Activated CD8-positive, alpha-beta memory T cell treated with anti-CD3 and anti-CD28 coated beads, Interleukin-2, amount 50 U/mL, for 24 hours (primary cell): Measurements from ENCODE around the gene GIMAP7.
"Not testable (repeated sequence)": the region's sequence is repeated elsewhere in the genome, so short reads cannot be mapped to it uniquely, and the experiment has no call there.

Experiments used
- DNase-seq: peaks from one replicate; pipeline ENCODE4 v3.0.0-alpha.2; 2020; ENCODE audit errors: extremely low read depth

GIMAP7 gene

DNA sequence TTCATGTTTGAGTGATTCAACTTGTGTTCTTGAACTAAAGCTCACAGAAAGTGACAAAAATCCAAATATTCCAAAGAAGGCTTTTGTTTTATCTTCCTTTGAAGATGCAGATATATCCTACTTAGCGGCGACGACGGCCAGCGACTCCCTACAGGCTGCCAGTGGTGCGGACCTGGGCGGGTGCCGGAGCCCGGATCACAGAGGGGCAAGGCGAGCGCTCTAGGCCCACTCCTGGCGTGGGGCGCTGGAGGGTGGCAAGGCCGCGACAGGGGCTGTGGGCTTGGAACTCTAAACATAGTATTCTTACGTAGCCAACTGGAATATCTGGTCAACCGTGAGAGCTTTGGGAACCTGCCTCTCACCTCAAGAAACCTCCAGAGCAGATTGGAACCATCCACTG, 914 bp upstream of the GIMAP7 start:
- DNase-seq: no peak

DNA sequence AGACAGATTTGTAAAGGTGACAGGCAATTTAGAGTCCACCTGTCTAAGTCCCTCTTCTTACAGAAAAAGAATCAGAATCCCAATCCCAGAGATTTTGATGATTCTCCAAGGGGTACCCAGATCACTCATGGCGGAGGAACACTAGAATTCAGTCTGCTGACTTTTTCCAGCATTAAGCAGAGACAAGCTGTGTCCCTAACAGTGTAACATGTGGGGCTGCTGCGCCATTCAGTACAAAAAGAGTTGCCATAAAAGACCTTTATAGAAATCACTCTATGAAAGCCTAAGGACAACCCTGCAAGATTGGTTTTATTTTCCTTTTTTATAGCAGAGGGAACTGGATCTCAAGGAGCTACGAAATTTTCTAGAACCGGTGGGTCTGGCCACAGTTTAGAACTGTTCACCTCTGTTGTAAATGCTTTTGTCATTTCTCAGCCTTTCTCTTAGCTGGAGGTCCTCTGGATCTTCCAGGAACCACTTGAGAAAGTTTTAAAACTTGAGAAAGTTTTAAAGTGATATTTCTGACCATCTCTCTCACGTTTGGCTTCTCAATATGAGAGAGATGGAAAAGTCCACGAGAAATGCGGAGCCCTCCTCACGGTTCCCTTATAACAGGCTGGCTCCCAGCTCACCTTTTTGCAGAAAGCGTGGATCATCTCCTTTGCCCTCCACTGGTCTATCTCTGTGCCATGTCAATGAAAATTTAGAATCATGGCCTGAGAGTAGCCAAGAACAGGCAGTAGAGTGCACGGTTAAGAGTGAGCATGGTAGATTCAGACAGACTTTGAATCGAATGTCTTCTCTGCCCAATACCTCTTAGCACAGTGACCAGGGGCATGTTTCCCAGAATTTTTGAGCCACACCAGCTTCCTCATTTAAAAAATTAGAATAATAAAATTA, 826 bp downstream of the GIMAP7 start:
- DNase-seq: no peak

DNA sequence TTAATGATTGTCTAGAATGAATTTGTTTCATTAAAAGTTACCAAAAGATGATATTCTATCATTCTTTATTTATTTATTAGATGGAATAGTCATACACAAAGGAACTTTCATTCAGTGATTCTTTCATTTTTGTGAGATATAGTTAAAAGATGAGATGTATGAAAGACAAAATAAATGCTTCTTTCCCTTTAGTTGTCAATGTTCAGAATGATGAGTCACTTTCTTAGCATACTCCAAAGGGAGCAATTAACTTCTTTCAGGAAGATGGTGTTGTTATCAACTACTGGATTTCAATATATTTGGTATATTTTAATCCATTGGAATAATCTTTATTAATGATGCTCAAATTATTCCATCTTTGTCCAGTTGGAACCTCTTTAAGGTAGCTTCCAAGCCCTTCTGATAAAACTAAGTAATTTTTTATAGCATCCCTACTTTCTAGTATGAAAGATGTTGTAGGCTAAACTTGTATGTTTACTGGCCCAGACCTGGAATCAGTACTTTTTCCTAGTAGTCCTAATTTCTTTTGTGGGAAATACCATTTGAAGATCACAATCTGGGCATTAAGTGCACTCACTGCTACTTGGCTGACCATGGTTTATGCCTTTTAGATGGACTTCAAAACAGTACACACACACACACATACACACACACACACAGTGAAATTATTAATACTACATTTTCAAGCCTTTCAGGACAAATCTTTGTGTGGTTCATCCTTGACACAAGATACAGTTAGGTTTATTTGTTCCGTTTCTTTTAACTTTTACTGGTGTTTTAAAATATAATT, 2.5 kb downstream of the GIMAP7 start:
- no peak for DNase-seq

DNA sequence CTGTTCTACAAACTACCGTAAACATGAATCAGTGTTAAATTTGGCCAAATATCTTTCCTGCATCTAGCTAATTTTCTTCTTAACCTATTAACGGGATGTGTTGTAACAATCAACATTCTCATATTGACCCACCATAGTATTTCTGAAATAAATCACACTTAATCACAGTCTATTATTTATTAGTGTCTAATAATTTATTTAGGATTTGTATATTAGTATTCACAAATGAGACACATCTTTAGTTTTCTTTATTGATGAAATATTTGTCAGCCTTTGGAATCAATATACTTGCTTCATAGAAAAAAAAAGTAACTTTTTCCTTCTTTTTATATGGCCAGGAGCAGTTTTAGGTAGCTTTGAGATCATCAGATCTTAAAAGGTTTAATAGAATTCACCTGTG, 4.6 kb downstream of the GIMAP7 start:
- DNase-seq: no peak

DNA sequence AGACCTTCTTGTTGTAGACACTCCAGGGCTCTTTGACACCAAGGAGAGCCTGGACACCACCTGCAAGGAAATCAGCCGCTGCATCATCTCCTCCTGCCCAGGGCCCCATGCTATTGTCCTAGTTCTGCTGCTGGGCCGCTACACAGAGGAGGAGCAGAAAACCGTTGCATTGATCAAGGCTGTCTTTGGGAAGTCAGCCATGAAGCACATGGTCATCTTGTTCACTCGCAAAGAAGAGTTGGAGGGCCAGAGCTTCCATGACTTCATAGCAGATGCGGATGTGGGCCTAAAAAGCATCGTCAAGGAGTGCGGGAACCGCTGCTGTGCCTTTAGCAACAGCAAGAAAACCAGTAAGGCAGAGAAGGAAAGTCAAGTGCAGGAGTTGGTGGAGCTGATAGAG, 5.5 kb downstream of the GIMAP7 start:
- DNase-seq: no peak

DNA sequence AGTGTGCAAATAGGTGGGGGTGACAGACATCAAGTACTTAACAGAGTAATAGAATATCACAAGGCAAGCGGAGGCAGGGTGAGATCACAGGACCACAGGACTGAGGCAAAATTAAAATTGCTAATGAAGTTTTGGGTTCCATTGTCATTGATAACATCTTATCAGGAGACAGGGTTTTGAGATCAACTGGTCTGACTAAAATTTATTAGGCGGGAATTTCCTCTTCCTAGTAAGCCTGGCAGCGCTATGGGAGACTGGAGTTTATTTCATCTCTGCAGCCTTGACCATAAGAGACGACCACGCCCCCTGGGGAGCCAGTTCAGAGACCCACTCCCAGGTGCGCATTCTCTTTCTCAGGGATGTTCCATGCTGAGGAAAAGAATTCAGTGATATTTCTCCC, 8.3 kb downstream of the GIMAP7 start:
- not testable (repeated sequence) for DNase-seq

DNA sequence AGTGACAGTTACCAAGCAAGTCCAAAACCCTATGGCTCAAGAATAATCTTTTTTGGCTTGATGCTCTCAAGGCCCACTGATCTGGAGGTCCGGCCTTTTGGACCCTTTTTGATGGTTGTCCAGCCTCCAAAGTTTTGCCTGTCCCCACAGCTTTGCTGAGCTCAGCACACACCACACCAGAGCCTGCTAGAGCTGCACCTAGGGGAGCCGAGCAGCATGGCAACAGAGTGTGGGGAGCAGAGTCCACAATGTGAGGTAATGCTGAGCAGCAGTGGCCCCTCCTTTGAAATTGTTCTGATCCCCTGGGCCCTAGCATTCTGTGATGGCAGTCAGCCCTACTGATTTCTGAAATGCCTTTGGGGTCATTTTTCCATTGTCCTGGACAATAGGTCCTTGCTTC, 9.3 kb downstream of the GIMAP7 start:
- no peak for DNase-seq

DNA sequence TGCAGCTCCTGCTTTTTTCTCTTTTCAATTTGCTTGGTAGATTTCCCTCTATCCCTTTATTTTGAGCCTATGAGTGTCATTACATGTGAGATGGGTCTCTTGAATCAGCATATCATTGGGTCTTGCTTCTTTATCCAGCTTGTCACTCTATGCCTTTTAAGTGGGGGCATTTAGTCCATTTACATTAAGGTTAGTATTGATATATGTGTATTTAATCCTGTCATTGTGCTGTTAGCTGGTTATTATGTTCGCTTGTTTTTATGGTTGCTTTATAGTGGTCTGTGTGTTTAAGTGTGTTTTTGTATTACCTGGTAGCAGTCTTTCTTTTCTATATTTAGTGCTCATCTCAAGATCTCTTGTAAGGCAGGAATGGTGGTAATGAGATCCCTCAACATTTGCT, 17.0 kb downstream of the GIMAP7 start:
- no peak for DNase-seq

DNA sequence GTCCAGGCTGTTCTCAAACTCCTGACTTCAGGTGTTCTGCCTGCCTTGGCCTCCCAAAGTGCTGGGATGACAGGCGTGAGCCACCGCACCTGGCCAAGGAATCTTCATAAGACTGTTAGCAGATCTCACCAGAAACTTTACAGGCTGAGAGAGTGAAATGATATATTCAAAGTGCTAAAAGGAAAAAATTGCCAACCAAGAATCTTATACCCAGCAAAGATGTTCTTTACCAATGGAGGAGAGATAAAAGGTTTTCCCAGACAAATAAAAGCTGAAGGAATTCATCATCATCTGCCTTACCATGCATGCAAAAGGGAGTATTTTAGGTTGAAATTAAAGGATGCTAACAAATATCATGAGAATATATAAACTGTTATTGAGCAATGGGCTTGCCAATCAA, 23.6 kb downstream of the GIMAP7 start:
- no peak for DNase-seq

DNA sequence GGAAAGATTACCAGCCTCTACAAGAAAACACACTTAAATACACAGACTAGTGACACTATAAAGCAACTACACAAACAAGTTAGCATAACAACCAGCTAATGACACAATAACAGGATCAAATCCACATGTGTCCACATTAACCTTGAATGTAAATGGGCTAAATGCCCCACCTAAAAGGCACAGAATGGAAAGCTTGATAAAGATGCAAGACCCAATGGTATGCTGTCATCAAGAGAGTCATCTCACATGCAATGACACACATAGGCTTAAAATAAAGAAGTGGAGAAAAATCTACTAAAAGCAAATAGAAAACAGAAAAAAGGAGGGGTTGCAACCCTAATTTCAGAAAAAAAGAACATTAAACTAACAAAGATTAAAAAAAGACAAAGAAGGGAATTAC, 38.5 kb downstream of the GIMAP7 start:
- DNase-seq: no peak

DNA sequence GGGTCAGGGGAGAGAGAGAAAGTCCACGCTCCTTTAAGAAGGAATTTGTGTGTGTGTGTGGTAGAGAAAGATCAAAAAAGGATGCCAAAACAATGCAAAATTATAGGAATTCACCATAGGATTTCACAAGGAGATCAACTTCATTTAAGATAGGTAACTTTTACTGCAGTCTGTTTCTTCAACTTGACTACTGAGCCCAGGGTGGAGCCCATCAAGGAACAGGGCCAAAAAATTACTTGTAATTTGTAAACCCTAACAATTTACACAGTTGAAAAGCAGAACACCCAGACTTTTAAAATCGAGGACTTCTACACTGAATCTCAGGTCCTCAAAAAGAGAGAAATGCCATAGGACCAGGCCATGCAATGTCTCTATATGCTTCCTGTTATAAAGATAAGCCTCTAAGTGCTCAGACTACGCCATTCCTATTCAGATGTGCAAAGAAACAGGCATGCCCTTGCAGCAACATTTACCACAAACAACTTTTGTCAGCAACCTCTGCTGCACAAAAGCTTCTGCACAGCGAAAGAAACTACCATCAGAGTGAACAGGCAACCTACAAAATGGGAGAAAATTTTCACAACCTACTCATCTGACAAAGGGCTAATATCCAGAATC, 42.0 kb downstream of the GIMAP7 start:
- DNase-seq: no peak

DNA sequence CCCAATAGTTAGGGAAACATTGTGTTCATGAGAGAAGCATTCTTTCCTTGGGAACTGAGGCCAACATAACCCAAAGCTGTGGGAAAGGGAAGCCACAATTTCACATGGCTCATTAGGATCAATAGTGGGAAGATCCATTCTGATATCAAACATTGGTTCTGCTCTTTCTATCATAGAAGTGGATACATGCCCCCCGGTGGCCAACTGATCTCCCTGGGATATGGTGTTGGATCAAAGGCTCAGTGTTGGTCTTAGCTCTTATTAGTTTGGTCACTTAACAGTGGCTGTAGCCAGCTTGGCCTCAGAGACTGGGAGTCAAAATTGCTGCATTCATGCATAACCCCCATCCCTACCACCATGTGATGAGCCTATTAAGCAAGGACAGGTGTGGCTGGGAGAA, 45.8 kb downstream of the GIMAP7 start:
- DNase-seq: no peak

DNA sequence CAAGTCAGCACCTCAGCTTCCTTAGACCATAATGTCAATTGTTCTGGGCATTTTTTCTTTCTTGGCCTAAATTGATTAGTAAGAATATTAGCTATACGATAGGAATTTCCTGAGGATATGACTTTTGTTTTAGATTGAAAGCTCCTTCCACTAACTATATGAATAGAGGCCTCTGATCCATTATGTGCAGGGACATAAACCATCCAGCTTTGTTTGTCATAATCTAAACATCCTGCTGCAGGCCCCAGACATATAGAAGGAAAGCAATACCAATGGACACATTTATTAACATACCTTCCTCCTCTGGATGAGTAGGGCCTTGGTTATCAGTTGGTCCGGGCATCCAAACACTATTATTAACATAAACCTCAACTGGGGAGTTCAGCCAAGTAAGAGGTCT, 48.2 kb downstream of the GIMAP7 start:
- DNase-seq: no peak

DNA sequence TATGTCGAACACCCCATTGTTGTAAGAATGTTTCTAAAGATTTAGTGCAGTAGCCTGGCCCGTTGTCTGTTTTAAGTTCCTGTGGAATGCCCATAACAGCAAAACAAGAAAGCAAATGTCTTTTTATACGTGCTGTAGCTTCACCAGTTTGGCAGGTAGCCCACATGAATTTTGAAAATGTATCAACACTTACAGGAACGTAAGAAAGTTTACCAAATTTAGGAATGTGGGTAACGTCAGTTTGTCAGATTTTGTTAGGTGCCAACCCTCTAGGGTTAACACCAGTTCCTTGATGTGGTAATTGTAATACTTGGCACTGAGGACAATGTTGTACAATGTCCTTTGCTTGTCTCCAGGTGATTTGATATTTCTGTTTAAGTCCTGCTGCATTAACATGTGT, 49.3 kb downstream of the GIMAP7 start:
- DNase-seq: no peak

DNA sequence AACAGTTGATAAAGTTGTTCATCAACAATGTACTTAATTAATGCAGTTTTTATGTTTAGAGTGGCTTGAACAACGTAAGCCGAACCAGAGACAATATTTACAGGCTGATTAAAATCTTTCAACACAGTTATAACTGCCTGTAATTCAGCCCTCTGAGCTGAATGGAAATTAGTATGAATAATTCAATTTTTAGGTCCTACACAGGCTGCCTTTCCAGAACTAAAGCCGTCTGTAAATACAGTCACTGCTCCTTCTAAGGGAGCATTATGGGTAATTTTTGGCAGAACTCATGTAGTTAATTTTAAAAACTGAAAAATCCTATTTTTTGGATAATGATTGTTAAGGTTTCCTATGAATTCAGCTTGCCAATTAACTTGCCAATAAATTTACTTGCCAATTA, 49.9 kb downstream of the GIMAP7 start:
- DNase-seq: no peak

DNA sequence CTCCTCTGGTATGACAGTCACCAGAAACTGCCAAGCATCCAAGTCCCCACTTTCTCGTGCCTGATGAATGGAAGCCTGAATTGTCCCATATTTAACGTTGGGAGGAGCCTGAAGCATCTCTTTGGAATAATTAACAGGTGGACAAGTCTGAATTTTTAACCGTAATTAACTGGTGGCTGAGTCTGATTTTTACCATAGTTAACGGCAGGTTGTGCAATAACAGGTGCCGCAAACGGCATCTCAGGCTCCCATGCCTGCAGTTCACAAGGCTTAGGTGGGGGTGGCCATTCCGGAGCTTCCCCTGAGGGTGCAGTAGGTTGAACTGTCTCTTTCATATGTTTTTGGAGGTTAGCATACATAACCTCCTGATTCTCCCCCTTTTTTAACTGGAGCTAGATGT, 50.6 kb downstream of the GIMAP7 start:
- DNase-seq: no peak

DNA sequence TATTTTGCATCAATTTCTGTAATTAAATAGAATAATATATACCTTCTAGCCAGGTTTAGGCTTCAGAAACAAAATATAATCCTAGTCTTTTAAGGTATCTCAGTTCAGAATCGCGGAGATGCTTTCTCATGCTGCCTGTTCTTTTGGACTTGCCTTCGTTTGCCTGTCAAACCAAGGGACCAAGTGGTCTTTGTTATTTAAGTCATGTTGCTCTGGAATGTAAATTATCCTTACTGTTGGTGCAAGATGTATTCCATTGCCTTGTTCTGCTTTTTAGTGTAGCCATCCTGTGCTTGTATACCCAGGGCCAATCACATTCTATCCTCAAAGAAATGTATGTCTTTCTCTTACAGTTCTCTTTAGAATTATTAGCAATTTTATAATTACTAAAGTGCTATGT, 51.5 kb downstream of the GIMAP7 start:
- DNase-seq: no peak

DNA sequence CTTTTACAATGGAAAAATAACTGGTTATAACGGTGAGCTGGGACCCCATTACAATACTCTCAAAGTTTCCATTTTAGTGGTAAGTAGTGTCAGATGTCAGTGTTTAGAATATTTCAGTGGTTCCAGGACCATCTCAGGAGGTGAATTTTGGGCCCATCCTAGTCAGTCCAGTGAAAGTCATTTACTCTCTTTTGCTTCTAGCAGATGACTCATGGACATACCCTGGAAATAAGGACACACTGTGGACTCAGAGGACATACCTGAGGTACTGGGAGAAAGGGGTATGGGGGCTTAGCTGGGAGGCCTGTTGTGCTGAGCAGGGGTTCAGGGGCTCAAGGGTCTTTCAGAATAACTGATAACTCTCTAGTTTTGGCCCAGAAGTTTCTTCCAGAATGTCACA, 51.9 kb downstream of the GIMAP7 start:
- no peak for DNase-seq

DNA sequence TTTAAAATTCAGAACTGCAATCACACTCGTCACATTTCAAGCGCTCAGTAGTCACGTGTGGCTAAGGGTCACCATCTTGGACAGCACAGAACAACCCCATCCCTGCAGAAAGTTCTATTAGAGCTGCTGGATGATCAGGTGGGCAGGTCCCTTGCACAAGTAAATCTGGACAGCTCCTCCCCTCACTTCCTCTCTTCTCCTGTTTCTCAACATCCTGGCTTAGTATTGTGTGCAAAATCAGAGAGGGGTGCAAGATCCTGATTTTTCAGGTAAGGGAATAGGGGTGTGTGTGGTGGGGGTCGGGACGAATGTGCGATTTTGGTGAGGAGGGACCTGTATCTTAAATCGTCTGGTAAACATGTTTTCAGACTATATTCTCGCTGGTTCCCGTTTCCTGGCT, 52.5 kb downstream of the GIMAP7 start, which contains the start of gene GIMAP4:
Gene GIMAP4 (plus strand): TSS at position 222 of the 400 bp plus-strand sequence. CDS start 2,512 bp downstream, outside the sequence.
- no peak for DNase-seq

DNA sequence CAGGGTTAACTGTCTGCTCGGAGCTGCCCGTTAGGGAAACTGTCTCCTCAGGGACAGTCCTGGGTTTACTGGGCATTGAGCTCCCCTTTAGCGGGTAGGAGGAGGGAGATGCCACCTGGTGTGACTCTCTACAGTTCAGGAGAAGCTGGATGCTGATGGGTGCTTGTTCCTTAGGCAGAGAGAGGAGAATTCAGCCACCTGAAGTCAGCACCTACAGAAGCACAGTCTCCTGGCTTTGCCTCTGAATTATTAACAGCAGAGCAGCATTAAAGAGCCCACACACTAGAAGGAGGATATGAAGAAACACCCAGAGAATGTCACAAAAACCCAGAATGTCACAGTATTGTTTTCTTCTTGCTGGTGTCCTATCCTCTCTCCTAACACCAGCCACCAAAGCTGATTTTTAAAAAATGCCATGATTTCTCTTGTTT, 53.2 kb downstream of the GIMAP7 start:
- no peak for DNase-seq

DNA sequence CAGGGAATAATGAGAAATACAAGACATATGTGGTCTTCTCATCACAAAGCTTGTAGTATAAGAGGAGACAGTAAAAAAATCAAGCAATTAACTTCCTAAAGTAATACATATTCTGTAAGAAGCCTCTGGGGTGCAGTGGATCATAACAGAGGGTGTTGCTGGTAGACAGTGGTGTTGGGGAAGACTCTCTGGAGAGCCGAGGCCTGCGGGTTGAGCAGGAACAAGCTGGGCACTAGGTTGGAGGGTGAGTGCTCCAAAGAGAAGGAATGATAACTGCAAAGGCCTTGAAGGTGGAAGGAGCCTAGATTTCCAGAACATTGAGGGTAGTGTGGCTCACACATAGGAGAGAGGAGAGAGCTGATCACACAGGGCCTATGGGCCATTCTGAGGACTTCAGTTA, 54.0 kb downstream of the GIMAP7 start:
- DNase-seq: no peak

DNA sequence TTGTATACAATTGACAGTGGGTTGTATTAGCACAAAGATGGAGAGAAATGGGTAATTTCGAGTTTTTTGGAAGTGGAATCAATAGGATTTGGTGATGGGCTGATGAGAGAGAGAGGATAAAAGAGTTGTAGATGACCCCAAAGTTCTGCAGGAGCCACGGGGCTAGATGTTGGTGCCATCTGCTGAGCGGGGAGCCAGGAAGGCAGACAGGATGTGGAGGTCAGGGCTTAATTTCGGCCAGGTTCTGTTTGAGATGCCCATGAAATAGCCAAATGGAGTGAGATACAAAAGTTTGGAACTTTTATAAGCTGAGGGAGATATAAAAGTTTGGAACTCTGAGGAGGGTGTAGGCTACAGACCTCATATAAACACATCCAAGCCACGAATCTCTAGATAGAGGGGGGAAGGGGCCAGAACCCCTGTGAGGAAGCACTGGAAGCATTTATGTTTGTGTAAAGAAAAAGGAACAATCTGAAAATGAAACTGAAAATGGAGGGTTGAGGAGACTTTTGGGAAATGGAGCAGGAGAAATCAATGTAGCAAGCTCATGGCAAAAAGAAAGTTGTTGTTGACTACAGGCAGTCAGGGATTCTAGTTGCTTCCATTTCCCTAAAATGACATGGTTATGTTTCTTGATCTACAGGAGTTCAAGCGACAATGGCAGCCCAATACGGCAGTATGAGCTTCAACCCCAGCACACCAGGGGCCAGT, 54.7 kb downstream of the GIMAP7 start:
- DNase-seq: no peak
